GM23248 (cell line): ENCODE results near the gene GDNF. TPM values are rescaled to one million over a fixed set of nuclear protein-coding genes. Genes with fewer than 3 reads are reported as not detected.

Experiments
- DNase-seq: peaks from one replicate; pipeline ENCODE4 v3.0.0-alpha.2; 2015
- H2AFZ ChIP-seq: fragments of 200-600 bp; sonication (generic); 2 replicates; pipeline ENCODE4 v1.6.1; 2016; ENCODE audit warnings: antibody characterized with exemption
- H3F3A ChIP-seq: fragments of 200-600 bp; sonication (generic); 2 replicates; pipeline ENCODE4 v1.6.1; 2016; ENCODE audit warnings: mild to moderate bottlenecking, antibody characterized with exemption, mixed run types; ENCODE audit not compliant: insufficient read depth
- H3K27ac ChIP-seq: fragments of 200-600 bp; sonication (generic); 2 replicates; pipeline ENCODE4 v1.5.1; 2016; ENCODE audit warnings: mild to moderate bottlenecking
- H3K27me3 ChIP-seq: fragments of 200-600 bp; sonication (generic); replicated peaks from 2 replicates; pipeline ENCODE4 v1.6.1; 2016; ENCODE audit warnings: mild to moderate bottlenecking; ENCODE audit not compliant: insufficient read depth
- H3K36me3 ChIP-seq: fragments of 200-600 bp; sonication (generic); 2 replicates; pipeline ENCODE4 v1.6.1; 2016; ENCODE audit warnings: low read depth, mild to moderate bottlenecking
- H3K4me1 ChIP-seq: fragments of 200-600 bp; sonication (generic); 2 replicates; pipeline ENCODE4 v1.6.1; 2016; ENCODE audit warnings: mild to moderate bottlenecking; ENCODE audit not compliant: insufficient read depth
- H3K4me2 ChIP-seq: fragments of 200-600 bp; sonication (generic); one replicate; pipeline ENCODE4 v1.6.1; 2016; ENCODE audit warnings: mild to moderate bottlenecking; ENCODE audit not compliant: unreplicated experiment
- H3K4me3 ChIP-seq: fragments of 200-600 bp; sonication (generic); 2 replicates; pipeline ENCODE4 v1.5.1; 2016; ENCODE audit warnings: mild to moderate bottlenecking
- H3K79me2 ChIP-seq: fragments of 200-600 bp; sonication (generic); 2 replicates; pipeline ENCODE4 v1.6.1; 2016; ENCODE audit warnings: mild to moderate bottlenecking; ENCODE audit not compliant: insufficient read depth
- H3K9ac ChIP-seq: fragments of 200-600 bp; sonication (generic); 2 replicates; pipeline ENCODE4 v1.6.1; 2016; ENCODE audit warnings: mild to moderate bottlenecking
- H3K9me2 ChIP-seq: fragments of 200-600 bp; sonication (generic); 2 replicates; pipeline ENCODE4 v1.6.1; 2016; ENCODE audit warnings: mixed run types, mild to moderate bottlenecking, moderate library complexity; ENCODE audit not compliant: insufficient read depth
- H3K9me3 ChIP-seq: fragments of 200-600 bp; sonication (generic); one replicate; pipeline ENCODE4 v1.6.1; 2017; ENCODE audit warnings: low read depth
- H4K20me1 ChIP-seq: fragments of 200-600 bp; sonication (generic); 2 replicates; pipeline ENCODE4 v1.6.0; 2016; ENCODE audit not compliant: insufficient read depth
- EZH2 ChIP-seq: fragments of 200-600 bp; sonication (generic); IDR thresholded peaks from 2 replicates; pipeline ENCODE4 v1.6.1; 2018; ENCODE audit warnings: antibody characterized with exemption, mild to moderate bottlenecking; ENCODE audit not compliant: insufficient read depth, poor library complexity, severe bottlenecking
- EZH2phosphoT487 ChIP-seq: fragments of 200-600 bp; sonication (generic); IDR thresholded peaks from 2 replicates; pipeline ENCODE4 v1.6.1; 2018; ENCODE audit warnings: antibody characterized with exemption, moderate library complexity, mild to moderate bottlenecking, low read depth; ENCODE audit not compliant: insufficient read depth
- WGBS, 2 experiments: methylation state at CpG; one replicate each; pipeline ENCODE4 v1.1.6; 2015 to 2017; ENCODE audit warnings: low lambda C conversion rate in 2 of 2, low coverage in 1 of 2; ENCODE audit errors: missing lambda C conversion rate in 2 of 2; 5-methylcytosine and 5-hydroxymethylcytosine counted together
- in situ Hi-C: fragments of 300-500 bp; cut with MboI; formaldehyde crosslinking; loops from 2 replicates; pipeline ENCODE4 v1.15.0; 2020
- polyA plus RNA-seq: library from polyadenylated mRNA; unstranded; fragments of >200 nt; fragmentation: Nextera tagmentation; extraction: Ambion mirVana; gene quantifications from 2 replicates; pipeline ENCODE4 v1.2.1, GENCODE V29; 2016
- total RNA-seq: library from RNA; depleted of rRNA; stranded (reverse); fragments of >200 nt; shearing (Covaris generic); gene quantifications from 2 replicates; pipeline ENCODE4 v1.2.3, GENCODE V29; 2014; rRNA removed

The GDNF gene, protein sequence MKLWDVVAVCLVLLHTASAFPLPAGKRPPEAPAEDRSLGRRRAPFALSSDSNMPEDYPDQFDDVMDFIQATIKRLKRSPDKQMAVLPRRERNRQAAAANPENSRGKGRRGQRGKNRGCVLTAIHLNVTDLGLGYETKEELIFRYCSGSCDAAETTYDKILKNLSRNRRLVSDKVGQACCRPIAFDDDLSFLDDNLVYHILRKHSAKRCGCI
- total RNA-seq = 2.9 and 3.7 TPM in 2 replicates
- polyA plus RNA-seq = 1.5 and 1.7 TPM in 2 replicates

DNA sequence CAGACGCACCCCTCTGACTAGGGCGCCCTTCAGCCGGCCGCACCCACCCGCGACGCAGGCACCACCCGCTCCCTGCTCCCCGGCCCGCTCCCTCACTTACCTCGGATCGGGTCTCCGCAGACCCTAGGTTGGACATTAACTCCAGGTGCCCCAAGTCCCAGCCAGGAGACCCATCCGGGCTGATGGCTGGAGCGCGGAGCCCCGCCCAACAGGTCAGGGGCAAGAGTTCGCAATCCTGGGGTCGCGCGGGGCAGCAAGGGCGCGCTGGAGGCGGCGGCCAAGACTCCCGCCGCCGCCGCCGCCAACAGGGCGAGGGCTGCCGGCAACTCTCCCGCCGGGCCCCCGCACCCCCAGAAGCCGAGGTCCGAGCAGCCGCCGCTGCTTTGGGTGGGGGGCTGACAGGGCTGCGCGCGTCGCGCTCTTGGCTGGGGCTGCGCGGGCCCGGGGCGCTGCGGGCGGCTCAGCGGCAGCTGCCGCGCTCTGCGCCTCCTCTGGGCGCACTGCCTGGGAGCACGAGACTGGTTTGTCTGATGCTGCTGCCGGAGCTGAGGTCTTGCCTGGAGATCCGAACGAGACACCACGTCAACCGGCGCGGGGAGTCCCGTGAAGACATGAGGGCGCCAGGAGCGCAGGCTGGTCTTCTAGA is at the start of gene GDNF:
GDNF (minus strand) TSS at position 635 of the 646 bp plus-strand sequence. CDS start 5,245 bp downstream, outside the sequence.
- H3K36me3 ChIP-seq = no peaks in the 10 kb centered on the region
- 1% methylated on average over 39 to 52 of the region's 66 CpGs for WGBS, 2 experiments
- DNase-seq = peak; percentile 88
- peak within 1 kb of the TSS; percentile 79 for H3K27ac ChIP-seq
- peaks cover 7% of the 10 kb centered on the region for H3K4me1 ChIP-seq
- H3F3A ChIP-seq = peaks cover 24% of the 10 kb centered on the region
- peak within 1 kb of the TSS; percentile 90 for H3K9ac ChIP-seq
- no peaks in the 10 kb centered on the region for H4K20me1 ChIP-seq
- H2AFZ ChIP-seq = peak within 1 kb of the TSS; percentile 76
- H3K79me2 ChIP-seq = peaks cover 54% of the 10 kb centered on the region
- TF ChIP-seq EZH2 = no peak
- no peak for TF ChIP-seq EZH2phosphoT487
- H3K27me3 ChIP-seq = no peaks in the 10 kb centered on the region
- no peaks in the 10 kb centered on the region for H3K9me2 ChIP-seq
- no peaks in the 10 kb centered on the region for H3K9me3 ChIP-seq
- in situ Hi-C loops = no loop called here
- H3K4me2 ChIP-seq = peak within 1 kb of the TSS; percentile 91
- peak within 1 kb of the TSS; percentile 90 for H3K4me3 ChIP-seq

GRCh38 chr5:37888476-37888875 is 48.6 kb upstream of the GDNF start:
- H3K27me3 ChIP-seq = no peaks in the 10 kb centered on the region
- H3K79me2 ChIP-seq = no peaks in the 10 kb centered on the region
- H3K9me3 ChIP-seq = no peaks in the 10 kb centered on the region
- H3K4me1 ChIP-seq = peaks cover 23% of the 10 kb centered on the region
- no peaks in the 10 kb centered on the region for H4K20me1 ChIP-seq
- peaks cover 26% of the 10 kb centered on the region for H3F3A ChIP-seq
- no peak overlapping the region for H3K9ac ChIP-seq
- no peak overlapping the region for H3K4me3 ChIP-seq
- 6 to 8% methylated on average over 6 of the region's 6 CpGs for WGBS, 2 experiments
- no peak overlapping the region for H2AFZ ChIP-seq
- H3K36me3 ChIP-seq = no peaks in the 10 kb centered on the region
- H3K9me2 ChIP-seq = no peaks in the 10 kb centered on the region
- no peak for TF ChIP-seq EZH2
- TF ChIP-seq EZH2phosphoT487 = no peak
- peak; percentile 86 for DNase-seq
- in situ Hi-C loops = no loop called here
- H3K27ac ChIP-seq = no peak overlapping the region
- H3K4me2 ChIP-seq = peak overlapping the region; percentile 55

DNA sequence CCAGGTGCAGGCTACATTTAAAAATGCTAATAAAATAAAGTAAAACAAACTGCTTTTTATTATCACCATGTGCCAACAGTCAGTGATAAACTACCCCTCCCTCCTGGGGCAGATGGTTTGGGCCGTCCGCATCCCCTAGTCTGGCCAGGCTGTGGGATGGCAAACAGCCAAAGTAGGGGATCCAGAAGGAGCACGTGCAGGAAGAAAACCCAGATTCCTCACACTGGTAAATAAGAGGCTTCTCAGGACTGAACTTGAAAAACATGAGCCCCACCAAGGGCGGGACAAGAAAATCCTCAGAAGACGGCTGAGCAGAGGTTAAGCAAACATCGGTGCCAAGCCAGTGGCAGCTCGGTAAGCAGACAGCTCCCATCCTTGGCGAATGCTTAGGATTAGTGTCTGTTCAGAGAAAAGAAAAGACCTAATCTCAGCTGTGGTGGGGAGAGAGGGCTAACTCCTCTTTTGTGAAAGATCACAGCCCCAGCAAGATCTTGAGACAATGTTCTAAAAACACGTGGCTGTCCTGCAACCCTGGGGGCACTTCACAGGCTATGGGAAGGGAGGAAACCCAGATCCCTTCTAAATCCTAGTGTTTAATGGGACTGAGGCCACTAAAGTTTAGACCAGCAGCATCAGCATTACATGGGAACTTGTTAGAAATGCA is 46.5 kb upstream of the GDNF start:
- H3K79me2 ChIP-seq = no peaks in the 10 kb centered on the region
- no peak for DNase-seq
- TF ChIP-seq EZH2phosphoT487 = no peak
- no peak overlapping the region for H3K9ac ChIP-seq
- no peaks in the 10 kb centered on the region for H3K27me3 ChIP-seq
- 53 to 60% methylated on average over 9 of the region's 9 CpGs for WGBS, 2 experiments
- H3K9me3 ChIP-seq = no peaks in the 10 kb centered on the region
- no peaks in the 10 kb centered on the region for H3K9me2 ChIP-seq
- H3F3A ChIP-seq = peaks cover 26% of the 10 kb centered on the region
- in situ Hi-C loops = no loop called here
- peaks cover 23% of the 10 kb centered on the region for H3K4me1 ChIP-seq
- H3K4me2 ChIP-seq = no peak overlapping the region
- H3K27ac ChIP-seq = no peak overlapping the region
- no peaks in the 10 kb centered on the region for H4K20me1 ChIP-seq
- H2AFZ ChIP-seq = no peak overlapping the region
- no peak overlapping the region for H3K4me3 ChIP-seq
- H3K36me3 ChIP-seq = no peaks in the 10 kb centered on the region

DNA sequence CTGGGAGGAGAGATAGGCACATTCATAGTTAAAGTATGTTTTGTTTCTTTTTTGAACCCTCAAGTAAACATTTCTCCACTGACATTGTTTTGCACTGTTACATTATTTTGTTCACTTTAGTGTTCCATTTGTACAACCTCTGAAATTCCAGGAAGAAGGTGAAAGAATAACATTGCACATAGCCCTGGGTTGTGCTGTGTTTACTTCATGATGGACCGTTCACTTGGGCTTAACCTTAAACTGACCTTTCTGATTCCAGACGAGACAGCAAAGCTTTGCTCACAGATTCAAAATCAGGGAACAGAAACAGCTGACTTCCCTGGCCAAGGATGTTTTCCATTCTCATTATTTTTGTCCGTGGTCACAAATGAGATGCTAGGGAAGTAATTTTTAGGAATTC is 42.8 kb upstream of the GDNF start:
- in situ Hi-C loops = no loop called here
- peak; percentile 17 for DNase-seq
- WGBS, 2 experiments = 20 to 24% methylated on average over 3 of the region's 3 CpGs

More for the DNA sequence above, 42.8 kb upstream of the GDNF start:
- Histone ChIP-seq H3K4me3 (no peak overlapping the region), H3K79me2 (no peaks in the 10 kb centered on the region), H3K9me2 (no peaks in the 10 kb centered on the region), H3K4me1 (no peaks in the 10 kb centered on the region; the same call in 1 of the 2 replicates), H3K4me2 (no peak overlapping the region), H2AFZ (no peak overlapping the region), H3K9me3 (no peaks in the 10 kb centered on the region), H4K20me1 (no peaks in the 10 kb centered on the region), H3K9ac (no peak overlapping the region), H3K36me3 (no peaks in the 10 kb centered on the region), H3K27ac (no peak overlapping the region), H3K27me3 (no peaks in the 10 kb centered on the region), H3F3A (no peaks in the 10 kb centered on the region)
- TF ChIP-seq EZH2phosphoT487 = no peak
- no peak for TF ChIP-seq EZH2
